ENCODE data around the gene PLCH2. TPM values are rescaled to one million over a fixed set of nuclear protein-coding genes. Genes with fewer than 3 reads are reported as not detected.

Gene PLCH2
- total RNA-seq, 4 donors from 2014 or later, result 0.16 to 1.7 (median 0.44) TPM

GRCh38 chr1:2466270-2466665 lies 9.8 kb upstream of the PLCH2 start:
- no peak for DNase-seq (ENCODE audit: low spot score)
- TF ChIP-seq, protein P1, sequence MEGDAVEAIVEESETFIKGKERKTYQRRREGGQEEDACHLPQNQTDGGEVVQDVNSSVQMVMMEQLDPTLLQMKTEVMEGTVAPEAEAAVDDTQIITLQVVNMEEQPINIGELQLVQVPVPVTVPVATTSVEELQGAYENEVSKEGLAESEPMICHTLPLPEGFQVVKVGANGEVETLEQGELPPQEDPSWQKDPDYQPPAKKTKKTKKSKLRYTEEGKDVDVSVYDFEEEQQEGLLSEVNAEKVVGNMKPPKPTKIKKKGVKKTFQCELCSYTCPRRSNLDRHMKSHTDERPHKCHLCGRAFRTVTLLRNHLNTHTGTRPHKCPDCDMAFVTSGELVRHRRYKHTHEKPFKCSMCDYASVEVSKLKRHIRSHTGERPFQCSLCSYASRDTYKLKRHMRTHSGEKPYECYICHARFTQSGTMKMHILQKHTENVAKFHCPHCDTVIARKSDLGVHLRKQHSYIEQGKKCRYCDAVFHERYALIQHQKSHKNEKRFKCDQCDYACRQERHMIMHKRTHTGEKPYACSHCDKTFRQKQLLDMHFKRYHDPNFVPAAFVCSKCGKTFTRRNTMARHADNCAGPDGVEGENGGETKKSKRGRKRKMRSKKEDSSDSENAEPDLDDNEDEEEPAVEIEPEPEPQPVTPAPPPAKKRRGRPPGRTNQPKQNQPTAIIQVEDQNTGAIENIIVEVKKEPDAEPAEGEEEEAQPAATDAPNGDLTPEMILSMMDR (IDR thresholded peaks at IDR 0.05), result no peak
- ATAC-seq (ENCODE audit: low FRiP score), result no peak

DNA sequence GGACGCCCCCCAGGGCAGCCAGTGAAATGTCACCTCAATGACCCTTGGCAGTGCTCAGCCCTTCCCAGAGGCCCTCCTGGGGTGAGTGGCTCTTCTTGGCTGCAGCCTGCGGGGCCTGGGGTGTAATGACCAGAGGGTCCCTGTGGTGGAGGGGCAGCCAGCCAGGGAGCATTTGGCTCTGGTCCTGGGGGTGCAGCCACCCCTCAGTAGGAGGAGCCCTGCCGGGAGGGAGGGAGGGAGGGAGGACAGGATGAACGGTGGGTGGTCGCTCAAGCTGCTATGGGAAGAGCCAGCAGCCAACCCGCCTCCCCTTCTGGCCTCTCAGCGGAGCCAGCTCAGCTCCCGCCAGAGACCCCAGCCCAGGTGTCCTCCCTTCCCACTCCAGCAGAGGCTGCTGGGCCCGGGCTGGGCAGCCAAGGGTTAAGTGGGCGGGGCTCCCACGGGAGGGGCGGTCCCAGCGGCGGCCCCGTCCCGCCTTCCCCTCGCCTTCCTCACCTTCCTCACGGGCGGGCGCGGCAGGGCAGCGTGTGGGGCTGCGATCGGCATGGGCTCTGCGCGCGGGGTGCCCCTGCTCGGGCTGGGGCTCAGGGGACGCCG lies 9.0 kb upstream of the PLCH2 start:
- ATAC-seq (ENCODE audit: low FRiP score) (no peak), DNase-seq (ENCODE audit: low spot score) (no peak)
- TF ChIP-seq, protein P1 (IDR thresholded peaks at IDR 0.05), result no peak

DNA sequence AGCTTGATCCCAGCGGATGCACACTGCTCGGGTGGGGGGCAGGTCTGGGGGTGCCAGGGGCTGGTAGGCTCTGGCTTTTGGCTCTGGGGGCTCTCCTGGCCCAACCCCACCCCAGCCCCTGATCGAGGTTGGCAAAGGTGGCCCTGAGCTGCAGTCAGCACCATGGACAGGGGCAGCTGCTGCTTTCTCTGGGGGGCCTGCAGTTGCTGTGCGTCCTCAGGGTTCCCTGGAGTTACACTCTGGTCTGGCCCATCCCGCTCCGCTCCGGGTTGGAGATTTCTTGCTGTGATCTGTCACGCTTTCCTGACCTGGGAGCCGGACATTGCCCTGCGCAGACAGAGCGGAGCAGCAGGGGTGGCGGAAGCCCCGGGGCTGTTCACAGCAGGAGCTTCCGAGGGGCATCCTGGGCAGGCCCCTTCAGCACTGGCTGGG lies 8.0 kb upstream of the PLCH2 start:
- no peak for ATAC-seq (ENCODE audit: low FRiP score)
- TF ChIP-seq, protein P1 (IDR thresholded peaks at IDR 0.05), result no peak
- no peak for DNase-seq (ENCODE audit: low spot score)

- ATAC-seq (ENCODE audit: low FRiP score) (no peak), DNase-seq (ENCODE audit: low spot score) (no peak)
- TF ChIP-seq, protein P1 (IDR thresholded peaks at IDR 0.05), result no peak
These were observed 7.5 kb upstream of the PLCH2 start for GRCh38 chr1:2468540-2468939.

DNA sequence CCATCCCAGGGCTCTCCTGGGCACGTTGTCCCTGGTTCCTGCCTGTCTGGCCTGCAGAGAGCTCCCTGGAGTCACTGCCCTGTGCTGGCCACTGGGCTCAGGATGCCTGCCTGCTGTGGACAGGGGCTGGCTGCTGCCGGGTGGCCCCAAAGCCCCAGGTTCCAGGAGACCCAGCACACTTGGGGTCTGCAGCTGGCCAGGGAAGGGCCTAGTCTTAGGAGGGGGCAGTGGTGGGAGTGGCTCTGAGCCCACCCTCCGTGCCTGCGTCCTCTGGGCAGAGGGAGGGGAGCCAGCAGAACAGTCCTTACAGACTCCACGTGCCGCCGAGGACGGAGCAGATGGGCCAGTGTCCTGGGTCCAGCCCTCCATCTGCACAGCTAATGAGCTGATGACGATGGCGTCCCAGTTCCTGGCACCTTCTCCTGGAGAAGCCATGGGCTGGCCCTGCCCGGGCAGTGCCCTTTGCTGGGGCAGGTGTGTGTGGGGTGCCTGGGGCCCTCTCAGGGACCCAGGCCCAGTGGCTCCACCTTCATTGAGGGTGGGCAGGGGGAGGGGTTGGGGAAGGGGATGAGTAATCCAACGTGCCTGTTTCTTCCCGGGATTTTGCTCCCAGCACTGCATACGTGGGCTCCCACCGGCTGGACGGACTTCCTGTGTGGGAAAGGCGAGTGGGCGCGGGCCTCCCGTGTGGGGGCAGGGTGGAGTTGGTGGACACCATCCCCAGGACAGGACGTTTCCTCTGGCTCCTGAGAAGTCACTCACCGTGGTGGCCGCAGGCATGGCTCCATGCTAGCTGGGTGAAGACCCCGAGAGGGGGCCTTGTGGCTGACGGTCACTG lies 6.8 kb upstream of the PLCH2 start:
- ATAC-seq (ENCODE audit: low FRiP score) (no peak), DNase-seq (ENCODE audit: low spot score) (no peak)
- TF ChIP-seq, protein P1 (IDR thresholded peaks at IDR 0.05), result no peak

DNA sequence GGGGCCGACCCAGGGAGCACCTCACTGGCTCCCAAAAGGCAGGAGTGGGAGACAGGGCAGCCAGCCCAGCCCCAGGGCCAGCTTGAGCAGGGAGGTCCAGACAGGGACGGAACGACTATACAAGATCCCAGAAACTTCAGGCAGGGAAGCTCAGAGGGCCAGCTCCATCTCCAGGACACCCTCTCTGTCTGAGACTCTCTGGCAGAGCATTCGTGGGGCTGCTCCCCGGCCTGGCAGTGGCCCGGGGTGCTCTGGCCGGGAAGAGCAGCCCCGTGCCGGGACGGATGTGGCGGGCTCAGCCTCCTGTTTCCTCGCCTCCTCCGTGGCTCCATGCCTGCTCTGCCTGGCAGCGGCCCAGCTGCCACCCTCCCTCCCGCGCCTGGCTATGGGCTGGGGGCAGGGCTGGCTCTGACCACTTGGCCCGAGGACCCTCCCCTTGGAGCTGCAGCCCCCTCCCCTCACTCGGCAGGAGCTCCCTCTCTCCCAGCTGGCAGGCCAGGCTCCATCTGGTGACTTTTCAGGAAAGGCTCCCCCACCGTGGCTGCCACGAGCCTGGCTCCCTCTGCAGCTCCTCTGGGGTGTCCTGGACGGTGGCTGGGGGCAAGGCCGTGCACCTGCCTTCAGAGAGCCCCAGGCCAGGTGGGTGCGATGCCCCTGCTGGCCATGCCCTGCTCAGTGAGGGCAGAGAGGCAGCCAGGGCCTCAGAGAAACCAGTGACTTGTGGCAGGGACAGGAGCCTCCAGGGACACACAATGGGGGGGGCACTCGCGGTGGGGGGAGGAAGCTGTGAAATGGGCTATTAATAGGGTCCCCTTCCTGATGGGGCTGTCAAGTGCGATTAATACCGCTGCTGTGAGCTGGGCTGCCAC lies 5.6 kb upstream of the PLCH2 start:
- no peak for DNase-seq (ENCODE audit: low spot score)
- TF ChIP-seq, protein P1 (IDR thresholded peaks at IDR 0.05), result no peak
- ATAC-seq (ENCODE audit: low FRiP score), result no peak

Measured in omental fat pad (tissue), 4 donors.